ENCODE measurements around the gene OLFML3.
A peak's percentile ranks its signal among the peaks of the same experiment; 100 is the strongest.

The OLFML3 gene

DNA sequence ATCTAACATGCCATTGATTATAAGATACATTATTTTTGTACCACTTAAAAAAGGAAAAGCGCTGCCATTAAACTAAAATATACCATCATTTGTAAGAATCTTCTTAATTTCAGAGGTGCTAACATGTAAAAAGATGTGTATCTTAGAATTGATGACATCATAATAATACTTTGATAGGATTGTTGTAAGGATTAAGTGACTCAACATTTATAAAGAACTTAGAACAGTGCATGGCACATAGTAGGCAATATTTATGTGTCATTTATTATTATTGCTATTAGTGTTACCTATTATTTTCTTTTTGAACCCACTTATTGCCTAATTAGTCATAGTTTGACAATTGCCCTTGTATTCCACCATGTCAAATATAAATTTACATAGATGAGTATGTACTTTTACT, 28.4 kb upstream of the OLFML3 start:
- DNase-seq: no peak

DNA sequence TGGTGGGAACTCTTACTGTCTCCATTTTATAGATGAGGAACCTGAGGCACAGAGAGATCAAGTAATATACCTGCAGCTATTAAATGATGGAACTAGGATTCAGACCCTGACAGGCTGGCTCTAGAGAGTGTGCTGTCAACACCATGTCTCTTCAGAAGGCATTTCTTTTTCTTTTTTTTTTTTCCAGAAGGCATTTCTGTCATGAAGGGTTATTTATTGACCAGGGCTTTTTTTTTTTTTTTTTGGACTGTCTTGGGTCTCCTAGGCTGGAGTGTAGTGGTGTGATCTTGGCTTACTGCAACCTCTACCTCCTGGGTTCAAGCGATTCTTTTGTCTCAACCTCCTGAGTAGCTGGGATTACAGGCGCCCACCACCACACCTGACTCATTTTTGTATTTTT, 27.6 kb upstream of the OLFML3 start:
- DNase-seq: no peak

DNA sequence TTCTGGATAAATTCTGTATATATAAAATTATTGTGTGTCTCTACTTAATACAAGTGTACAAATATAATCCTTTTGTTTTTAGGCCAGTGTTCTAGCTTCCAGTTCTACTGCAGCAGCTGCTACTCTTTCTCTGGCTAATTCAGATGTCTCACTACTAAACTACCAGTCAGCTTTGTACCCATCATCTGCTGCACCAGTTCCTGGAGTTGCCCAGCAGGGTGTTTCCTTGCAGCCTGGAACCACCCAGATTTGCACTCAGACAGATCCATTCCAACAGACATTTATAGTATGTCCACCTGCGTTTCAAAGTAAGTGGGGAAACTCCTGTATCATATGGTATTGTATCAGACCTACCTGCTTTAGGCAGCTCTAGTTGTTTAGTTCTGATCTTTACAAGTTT, 21.3 kb upstream of the OLFML3 start:
- DNase-seq: no peak

DNA sequence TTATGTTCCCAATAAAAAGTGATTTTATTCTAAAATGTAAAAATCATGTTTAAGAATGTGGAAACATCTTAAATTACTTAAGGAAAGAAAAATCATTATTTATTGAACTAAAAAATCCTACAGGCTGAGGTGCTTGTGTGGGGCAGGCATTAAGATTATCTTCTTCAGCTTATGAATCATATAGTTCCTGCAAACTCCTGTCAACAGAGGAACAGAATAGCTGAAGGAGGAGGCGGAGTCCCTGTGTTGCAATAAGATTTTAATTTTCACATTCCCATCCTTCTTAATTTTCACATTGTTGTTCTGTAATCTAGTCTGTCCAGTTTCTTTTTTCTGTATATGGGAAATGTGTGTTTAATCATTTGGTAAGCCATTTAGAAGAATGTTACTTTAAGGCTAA, 20.6 kb upstream of the OLFML3 start:
- no peak for DNase-seq

GRCh38 chr1:113963281-113963906, 15.9 kb upstream of the OLFML3 start:
- DNase-seq: no peak

DNA sequence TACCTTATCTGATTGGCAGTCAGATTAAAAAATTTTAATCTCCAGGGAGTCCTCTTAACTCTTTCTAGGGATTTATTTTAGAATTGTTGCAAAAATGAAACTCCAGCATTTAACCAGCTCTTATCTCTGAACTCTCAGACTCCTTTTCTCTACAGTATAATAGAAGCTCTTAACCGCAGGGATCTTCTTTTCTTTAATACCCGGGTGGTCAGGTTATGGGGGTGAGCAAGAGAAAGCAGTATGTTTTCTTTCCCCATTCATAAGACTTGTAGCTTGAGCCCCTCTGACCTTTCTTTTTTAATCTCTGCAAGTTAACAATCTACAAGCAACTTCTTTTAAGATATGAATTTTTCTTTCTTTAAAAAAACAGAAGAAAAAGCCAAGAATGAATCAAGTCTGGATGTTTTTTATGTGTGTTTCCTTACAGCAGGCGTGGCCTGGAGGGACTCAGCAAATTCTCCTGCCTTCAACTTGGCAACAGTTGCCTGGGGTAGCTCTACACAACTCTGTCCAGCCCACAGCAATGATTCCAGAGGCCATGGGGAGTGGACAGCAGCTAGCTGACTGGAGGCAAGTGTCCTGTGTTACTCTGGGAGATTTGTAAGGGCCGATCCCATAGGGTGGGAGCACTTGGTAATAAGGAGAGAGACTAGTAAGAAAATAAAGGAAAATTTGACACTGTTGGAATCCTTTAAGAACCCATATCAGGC, 13.4 kb upstream of the OLFML3 start:
- no peak for DNase-seq

DNA sequence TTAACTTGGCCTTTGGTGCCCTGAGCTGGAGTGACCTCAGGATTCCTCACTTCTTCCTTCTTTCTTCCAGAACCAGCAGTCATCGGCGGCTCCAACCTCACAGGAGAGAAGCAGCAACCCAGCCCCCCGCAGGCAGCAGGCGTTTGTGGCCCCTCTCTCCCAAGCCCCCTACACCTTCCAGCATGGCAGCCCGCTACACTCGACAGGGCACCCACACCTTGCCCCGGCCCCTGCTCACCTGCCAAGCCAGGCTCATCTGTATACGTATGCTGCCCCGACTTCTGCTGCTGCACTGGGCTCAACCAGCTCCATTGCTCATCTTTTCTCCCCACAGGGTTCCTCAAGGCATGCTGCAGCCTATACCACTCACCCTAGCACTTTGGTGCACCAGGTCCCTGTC, 6.3 kb upstream of the OLFML3 start:
- DNase-seq: no peak

GRCh38 chr1:113975211-113975895, 3.9 kb upstream of the OLFML3 start:
- DNase-seq: no peak

DNA sequence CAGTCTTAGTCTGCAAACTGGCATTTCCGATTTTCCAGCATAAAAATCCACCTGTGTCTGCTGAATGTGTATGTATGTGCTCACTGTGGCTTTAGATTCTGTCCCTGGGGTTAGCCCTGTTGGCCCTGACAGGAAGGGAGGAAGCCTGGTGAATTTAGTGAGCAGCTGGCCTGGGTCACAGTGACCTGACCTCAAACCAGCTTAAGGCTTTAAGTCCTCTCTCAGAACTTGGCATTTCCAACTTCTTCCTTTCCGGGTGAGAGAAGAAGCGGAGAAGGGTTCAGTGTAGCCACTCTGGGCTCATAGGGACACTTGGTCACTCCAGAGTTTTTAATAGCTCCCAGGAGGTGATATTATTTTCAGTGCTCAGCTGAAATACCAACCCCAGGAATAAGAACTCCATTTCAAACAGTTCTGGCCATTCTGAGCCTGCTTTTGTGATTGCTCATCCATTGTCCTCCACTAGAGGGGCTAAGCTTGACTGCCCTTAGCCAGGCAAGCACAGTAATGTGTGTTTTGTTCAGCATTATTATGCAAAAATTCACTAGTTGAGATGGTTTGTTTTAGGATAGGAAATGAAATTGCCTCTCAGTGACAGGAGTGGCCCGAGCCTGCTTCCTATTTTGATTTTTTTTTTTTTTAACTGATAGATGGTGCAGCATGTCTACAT, 2.5 kb upstream of the OLFML3 start:
- no peak for DNase-seq

DNA sequence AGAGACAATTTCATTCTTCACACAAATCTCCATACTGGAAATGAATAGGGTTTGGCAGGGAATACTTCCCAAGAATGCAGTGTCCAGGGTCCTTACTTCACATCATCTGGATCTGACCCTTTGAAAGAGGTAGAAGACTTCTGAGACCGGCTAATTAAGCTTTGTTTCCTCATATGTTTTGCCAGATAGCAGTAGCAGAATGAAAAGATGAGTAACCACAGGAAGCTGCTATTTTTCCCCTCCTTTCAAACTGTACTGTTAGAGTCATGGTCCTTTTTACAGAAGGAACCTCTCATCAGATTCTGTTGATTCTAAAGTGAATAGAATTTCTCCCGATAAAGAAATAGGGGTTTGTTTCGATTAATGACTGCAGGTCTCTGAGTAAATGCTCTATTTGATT, 1.4 kb upstream of the OLFML3 start:
- no peak for DNase-seq

- DNase-seq: no peak
Observed at GRCh38 chr1:113980110-113980509, 836 bp downstream of the OLFML3 start.

DNA sequence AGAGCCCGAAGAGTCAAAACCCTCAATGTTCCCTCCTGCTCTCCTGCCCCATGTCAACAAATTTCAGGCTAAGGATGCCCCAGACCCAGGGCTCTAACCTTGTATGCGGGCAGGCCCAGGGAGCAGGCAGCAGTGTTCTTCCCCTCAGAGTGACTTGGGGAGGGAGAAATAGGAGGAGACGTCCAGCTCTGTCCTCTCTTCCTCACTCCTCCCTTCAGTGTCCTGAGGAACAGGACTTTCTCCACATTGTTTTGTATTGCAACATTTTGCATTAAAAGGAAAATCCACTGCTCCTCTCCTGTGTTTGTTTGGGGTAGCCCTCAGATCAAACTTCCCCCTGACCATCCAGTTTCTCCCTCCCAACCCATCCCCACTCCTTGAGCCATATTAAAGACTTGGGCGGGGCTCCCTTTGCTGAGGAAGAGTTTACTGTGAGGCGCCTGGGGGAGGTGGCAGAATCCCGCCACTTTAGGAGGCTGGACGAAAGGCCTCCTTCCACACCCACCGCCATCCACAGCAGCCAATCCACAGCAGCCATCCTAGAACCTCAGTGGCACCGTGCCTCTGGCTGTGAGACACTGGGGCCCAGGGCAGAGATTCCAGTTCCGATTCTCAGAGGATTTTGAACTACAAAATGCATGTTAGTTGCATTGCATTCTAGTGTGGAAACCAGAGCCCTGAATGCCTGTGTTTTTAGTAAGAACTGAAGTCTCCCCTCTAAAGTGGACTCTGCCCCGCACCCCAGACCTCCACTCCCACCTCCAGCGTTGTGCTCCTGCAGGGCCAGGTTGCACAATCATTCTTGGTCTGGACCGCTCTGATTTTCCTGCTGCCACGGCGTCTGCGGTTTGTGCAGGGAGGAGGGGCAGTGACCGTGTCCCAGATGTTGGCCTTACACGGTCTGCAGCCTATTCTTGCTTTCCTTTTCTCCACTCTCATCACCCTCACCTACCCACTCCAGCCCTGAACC, 3.0 kb downstream of the OLFML3 start:
- no peak for DNase-seq

GRCh38 chr1:113982949-113983348, 3.7 kb downstream of the OLFML3 start:
- no peak for DNase-seq

- peak; percentile 72 for DNase-seq
Observed at GRCh38 chr1:113983391-113983790, 4.1 kb downstream of the OLFML3 start.

- no peak for DNase-seq
Observed at GRCh38 chr1:113983826-113984225, 4.6 kb downstream of the OLFML3 start.

- DNase-seq: no peak
Observed at GRCh38 chr1:113984710-113985109, 5.4 kb downstream of the OLFML3 start.

DNA sequence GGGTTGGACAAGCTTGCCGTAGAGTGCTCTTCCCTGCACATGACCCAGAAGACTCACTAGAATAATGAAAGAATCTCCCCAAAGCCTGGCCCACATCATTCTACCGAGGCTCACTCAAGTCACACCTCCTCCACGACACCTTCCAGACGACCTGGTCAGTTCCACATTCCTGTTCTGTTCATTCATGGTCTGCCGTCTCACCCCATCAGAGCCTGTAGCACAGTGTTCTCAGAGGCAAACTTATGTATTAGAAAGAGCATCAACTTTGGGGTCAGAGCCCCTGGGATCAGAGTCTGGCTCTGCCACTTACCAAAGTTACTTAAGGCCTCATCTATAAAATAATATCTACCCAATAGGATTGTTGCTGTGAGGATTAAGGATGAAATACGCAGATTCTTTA, 7.5 kb downstream of the OLFML3 start:
- DNase-seq: no peak

DNA sequence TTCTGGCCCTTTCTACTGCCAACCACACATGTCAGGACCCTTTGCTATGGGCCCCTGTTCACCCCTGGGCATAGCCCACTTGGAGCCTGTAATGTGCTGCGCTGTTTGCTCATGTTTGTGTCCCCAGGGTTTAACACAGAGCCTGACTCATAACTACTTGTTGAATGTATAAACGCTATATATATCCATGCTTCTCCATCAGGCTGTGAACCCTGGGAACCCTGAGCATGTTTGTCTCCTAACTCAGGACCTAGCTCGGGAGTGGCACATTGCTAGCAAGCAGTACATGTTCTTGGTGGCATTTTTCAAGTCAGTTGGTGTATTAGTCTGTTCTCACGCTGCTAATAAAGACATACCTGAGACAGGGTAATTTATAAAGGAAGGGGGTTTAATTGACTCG, 8.0 kb downstream of the OLFML3 start:
- no peak for DNase-seq

GRCh38 chr1:113990530-113990929, 11.3 kb downstream of the OLFML3 start:
- no peak for DNase-seq

DNA sequence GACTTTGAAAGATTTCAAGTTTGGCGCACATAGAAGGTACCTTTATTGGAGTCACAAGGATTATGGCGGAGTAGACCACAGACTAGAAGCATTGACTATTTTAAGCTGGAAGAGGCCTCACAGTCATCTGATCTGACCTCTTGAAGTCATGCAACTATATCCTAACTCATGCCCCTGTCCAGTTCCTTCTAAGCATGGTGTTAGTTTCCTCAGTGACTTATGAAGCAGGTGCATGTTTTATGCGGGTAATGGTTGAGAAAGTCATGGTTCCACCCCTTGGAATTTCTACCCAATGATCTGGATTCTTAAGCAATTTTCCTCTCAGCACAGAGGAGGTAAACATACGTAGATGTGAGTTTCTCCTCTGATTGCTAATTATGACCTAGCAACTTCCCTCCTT, 11.7 kb downstream of the OLFML3 start:
- no peak for DNase-seq

DNA sequence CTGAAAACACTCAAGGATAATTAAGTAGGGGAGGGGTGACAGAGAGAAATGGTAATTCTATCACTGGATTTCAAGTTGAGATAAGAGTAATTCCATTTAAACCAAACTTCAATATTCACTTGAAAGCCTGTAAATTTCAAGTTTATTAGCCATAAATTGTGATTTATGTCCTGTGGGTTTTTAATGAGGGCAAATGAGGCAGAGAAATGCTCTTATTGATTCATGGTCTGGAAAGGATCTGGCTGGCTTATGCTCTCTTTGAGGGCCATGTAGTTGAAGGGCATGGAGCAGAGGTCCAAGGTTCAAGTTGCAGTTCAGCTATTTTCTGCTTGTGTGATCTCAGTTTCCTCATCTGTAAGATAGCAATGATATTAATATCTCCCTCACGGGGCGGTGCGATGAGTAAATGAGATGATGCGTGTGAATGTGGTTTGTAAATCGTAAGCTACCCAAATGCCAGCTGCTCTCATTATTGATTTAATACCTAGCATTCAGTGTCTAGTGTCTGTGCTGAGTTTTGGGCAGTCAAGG, 12.3 kb downstream of the OLFML3 start:
- DNase-seq: no peak

DNA sequence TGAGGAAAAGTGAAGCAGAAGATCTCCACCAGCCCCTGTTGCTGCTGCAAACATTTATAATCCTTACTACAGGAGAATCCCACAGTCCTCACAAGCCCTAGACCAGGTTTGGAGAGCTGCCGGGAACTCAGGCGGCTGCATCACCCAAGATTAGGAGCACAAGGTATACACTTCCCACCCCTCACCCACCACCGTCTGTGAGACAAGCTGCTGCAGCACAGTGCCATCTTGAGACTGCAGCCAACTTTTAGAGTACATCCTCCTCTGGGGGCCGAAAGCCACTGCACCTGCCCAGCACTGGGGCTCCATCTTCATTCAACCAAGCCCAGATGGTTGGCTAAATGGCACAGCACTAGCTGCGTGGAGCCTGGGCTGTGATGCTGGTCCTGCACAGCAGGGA, 13.8 kb downstream of the OLFML3 start:
- DNase-seq: no peak
